Liver (tissue), 3 donors: Measurements from ENCODE around the gene MPDZ.

Experiments
- REST ChIP-seq: IDR thresholded peaks from 2 replicates; pipeline ENCODE4 v1.6.1; 2016; ENCODE audit warnings: antibody characterized with exemption, mild to moderate bottlenecking
- YY1 ChIP-seq: IDR thresholded peaks from 2 replicates; pipeline ENCODE4 v1.6.1; 2016; ENCODE audit warnings: antibody characterized with exemption, mild to moderate bottlenecking
- TF ChIP-seq, protein P1 (sequence below): fragments of 150-350 bp; IDR thresholded peaks from 2 replicates; pipeline ENCODE4 v1.5.1; 2017; ENCODE audit warnings: improper control_type of control experiment, low read depth, low read length; ENCODE audit not compliant: missing input control
- TF ChIP-seq, protein P2 (sequence below): IDR thresholded peaks from 2 replicates; pipeline ENCODE4 v1.6.1; 2016; ENCODE audit warnings: antibody characterized with exemption
- TF ChIP-seq, protein P3 (sequence below): IDR thresholded peaks from 2 replicates; pipeline ENCODE4 v1.6.1; 2016; ENCODE audit warnings: antibody characterized with exemption
- donor health status: healthy.
- donor health status: healthy.

DNA sequence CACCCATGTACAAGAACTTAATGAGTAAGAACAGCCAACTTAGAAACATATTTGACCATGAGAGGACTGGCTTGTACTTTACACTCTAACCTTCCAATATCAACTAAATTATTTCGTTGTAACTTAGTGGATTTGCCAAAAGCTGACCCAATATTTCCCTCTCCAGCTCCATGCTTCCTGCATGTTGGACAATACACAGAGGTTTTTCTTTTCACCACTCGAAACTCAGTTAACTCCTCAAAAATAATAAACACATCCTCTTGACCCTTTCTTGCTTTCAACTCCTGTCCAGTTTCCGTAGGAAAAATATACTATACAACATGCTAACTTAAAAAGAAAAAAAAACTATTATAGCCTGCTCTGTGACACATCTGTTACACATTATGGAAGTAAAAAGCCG lies 188.9 kb downstream of the MPDZ start:
- TF ChIP-seq REST (no peak), YY1 (peak; percentile 43)
- TF ChIP-seq, protein P1, sequence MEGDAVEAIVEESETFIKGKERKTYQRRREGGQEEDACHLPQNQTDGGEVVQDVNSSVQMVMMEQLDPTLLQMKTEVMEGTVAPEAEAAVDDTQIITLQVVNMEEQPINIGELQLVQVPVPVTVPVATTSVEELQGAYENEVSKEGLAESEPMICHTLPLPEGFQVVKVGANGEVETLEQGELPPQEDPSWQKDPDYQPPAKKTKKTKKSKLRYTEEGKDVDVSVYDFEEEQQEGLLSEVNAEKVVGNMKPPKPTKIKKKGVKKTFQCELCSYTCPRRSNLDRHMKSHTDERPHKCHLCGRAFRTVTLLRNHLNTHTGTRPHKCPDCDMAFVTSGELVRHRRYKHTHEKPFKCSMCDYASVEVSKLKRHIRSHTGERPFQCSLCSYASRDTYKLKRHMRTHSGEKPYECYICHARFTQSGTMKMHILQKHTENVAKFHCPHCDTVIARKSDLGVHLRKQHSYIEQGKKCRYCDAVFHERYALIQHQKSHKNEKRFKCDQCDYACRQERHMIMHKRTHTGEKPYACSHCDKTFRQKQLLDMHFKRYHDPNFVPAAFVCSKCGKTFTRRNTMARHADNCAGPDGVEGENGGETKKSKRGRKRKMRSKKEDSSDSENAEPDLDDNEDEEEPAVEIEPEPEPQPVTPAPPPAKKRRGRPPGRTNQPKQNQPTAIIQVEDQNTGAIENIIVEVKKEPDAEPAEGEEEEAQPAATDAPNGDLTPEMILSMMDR: no peak
- TF ChIP-seq, protein P2, sequence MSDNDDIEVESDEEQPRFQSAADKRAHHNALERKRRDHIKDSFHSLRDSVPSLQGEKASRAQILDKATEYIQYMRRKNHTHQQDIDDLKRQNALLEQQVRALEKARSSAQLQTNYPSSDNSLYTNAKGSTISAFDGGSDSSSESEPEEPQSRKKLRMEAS: no peak
- TF ChIP-seq, protein P3, sequence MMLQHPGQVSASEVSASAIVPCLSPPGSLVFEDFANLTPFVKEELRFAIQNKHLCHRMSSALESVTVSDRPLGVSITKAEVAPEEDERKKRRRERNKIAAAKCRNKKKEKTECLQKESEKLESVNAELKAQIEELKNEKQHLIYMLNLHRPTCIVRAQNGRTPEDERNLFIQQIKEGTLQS: peak; percentile 18
